ENCODE data around the gene WTAP. TPM values are rescaled to one million over a fixed set of nuclear protein-coding genes. Genes with fewer than 3 reads are reported as not detected.

The WTAP gene
- 126 and 128 TPM in 2 replicates for total RNA-seq
- long read RNA-seq, transcript WTAP-202 (8 exons, 3,656 nt), result minor isoform, 8 of 113 reads
- long read RNA-seq, transcript WTAP-205 (7 exons, 1,623 nt), result major isoform, 11 of 113 reads
- long read RNA-seq, partial matches to known transcripts, result 81 of 113 reads
- long read RNA-seq, other reads (novel, unspliced or antisense), result 11 of 113 reads

DNA sequence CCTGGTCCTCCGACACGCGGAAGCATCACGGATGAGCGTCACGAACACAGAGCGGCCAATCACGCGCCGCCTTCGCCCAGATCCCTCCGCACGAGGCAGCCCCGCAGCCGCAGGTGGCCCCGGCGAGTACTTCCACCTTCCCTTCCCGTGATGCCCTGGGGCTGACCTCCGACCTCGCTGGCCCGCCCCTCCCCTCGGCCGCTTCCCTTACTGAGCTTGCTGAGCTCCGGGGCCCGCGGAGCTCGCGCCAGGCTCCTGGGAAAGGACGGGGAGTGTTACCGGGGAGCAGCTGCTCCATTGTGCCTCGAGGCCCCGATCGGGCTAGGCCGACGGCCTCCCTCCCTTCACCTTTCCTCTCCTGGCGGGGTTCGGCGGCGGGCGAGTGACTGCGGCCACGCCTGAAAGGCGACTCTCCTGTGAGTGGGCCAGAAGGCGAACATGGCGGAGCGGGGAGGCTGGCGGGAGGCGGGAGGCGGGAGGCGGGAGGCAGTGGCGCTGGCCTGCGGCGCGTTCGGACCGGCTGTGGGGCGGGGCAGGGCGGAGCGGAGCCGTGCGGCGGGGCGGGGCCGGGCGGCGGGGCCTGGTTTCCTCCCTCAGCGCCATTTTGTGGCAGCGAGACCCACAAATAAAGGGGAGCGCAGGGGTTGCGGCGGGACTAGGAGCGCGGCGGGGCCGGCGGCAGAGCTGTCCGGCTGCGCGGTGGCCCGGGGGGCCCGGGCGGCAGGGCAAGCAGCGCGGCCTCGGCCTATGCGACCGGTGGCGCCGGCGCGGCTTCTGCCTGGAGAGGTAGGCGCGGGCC, at the start of gene WTAP:
Gene WTAP, plus strand, starts transcription at position 589 of the 799 bp plus-strand sequence. CDS start 8,760 bp downstream, outside the sequence.
- H3K4me1 Mint-ChIP-seq, result peaks cover 43% of the 10 kb centered on the region
- H3K27me3 Mint-ChIP-seq (ENCODE audit: low read depth), result no peaks in the 10 kb centered on the region
- TF ChIP-seq, protein P1, sequence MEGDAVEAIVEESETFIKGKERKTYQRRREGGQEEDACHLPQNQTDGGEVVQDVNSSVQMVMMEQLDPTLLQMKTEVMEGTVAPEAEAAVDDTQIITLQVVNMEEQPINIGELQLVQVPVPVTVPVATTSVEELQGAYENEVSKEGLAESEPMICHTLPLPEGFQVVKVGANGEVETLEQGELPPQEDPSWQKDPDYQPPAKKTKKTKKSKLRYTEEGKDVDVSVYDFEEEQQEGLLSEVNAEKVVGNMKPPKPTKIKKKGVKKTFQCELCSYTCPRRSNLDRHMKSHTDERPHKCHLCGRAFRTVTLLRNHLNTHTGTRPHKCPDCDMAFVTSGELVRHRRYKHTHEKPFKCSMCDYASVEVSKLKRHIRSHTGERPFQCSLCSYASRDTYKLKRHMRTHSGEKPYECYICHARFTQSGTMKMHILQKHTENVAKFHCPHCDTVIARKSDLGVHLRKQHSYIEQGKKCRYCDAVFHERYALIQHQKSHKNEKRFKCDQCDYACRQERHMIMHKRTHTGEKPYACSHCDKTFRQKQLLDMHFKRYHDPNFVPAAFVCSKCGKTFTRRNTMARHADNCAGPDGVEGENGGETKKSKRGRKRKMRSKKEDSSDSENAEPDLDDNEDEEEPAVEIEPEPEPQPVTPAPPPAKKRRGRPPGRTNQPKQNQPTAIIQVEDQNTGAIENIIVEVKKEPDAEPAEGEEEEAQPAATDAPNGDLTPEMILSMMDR (conservative IDR thresholded peaks at IDR 0.05), result no peak
- H3K27ac Mint-ChIP-seq (ENCODE audit: unreplicated experiment), result peak within 1 kb of the TSS; percentile 99
- H3K9me3 Mint-ChIP-seq, result no peaks in the 10 kb centered on the region
- peaks cover 9% of the 10 kb centered on the region for H3K36me3 Mint-ChIP-seq (ENCODE audit: low read depth)
- peak; percentile 95 for DNase-seq (ENCODE audit: low read depth, low spot score)
- H3K4me3 Mint-ChIP-seq, result peak within 1 kb of the TSS; percentile 98

DNA sequence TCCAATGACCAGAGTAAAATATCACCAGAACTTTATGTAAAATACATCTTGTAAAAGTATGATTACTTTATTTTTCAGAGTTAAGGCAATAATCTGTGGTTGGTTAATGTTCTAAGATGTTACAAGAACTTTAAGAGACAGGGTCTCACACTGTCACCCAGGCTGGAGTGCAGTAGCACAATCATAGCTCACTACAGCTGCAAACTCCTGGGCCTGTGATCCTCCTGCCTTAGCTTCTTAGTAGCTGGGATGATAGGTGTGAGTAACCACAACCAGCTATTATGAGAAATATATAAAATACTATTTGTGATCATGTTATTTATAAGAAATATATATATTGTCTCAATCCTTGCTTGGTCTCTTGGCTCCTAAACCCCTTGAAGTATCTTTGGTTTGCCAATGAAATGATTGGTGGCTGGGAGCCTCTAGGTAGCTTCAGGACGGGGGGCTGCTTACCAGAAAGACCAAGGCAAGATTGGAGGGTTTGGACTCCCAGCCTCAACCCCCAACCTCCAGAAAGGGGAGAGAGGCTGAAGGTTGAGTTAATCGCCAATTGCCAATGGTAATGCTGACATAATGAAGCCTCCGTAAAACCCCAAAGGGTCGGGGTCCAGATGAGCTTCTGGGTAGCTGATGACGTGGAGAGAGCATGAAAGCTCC, 49.7 kb upstream of the WTAP start:
- no peaks in the 10 kb centered on the region for H3K27me3 Mint-ChIP-seq (ENCODE audit: low read depth)
- TF ChIP-seq, protein P1 (conservative IDR thresholded peaks at IDR 0.05), result no peak
- no peaks in the 10 kb centered on the region for H3K4me1 Mint-ChIP-seq
- peaks cover 28% of the 10 kb centered on the region for H3K36me3 Mint-ChIP-seq (ENCODE audit: low read depth)
- H3K9me3 Mint-ChIP-seq, result no peaks in the 10 kb centered on the region
- H3K4me3 Mint-ChIP-seq, result no peak overlapping the region
- DNase-seq (ENCODE audit: low read depth, low spot score), result no peak
- no peak overlapping the region for H3K27ac Mint-ChIP-seq (ENCODE audit: unreplicated experiment)

DNA sequence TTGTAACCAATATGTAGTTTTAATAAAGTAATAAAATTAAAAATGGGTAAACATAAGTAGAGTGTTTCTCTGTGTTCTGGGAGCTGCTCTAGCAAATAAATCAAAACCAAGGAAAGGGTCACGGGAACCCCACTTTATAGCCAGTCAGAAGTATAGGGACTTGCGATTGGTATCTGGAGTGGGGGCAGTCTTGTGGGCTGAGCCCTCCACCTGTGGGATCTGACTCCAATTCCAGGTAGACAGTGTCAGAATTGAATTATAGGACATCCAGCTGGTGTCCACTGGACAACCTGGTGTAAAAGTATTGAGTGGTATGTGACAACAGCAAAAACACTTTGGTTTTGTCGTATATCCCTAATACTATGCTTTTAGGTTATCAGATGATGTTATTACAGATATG, 48.7 kb upstream of the WTAP start:
- no peaks in the 10 kb centered on the region for H3K4me1 Mint-ChIP-seq
- TF ChIP-seq, protein P1 (conservative IDR thresholded peaks at IDR 0.05), result no peak
- no peaks in the 10 kb centered on the region for H3K9me3 Mint-ChIP-seq
- no peak for DNase-seq (ENCODE audit: low read depth, low spot score)
- no peak overlapping the region for H3K4me3 Mint-ChIP-seq
- peaks cover 21% of the 10 kb centered on the region for H3K36me3 Mint-ChIP-seq (ENCODE audit: low read depth)
- H3K27ac Mint-ChIP-seq (ENCODE audit: unreplicated experiment), result no peak overlapping the region
- H3K27me3 Mint-ChIP-seq (ENCODE audit: low read depth), result no peaks in the 10 kb centered on the region

DNA sequence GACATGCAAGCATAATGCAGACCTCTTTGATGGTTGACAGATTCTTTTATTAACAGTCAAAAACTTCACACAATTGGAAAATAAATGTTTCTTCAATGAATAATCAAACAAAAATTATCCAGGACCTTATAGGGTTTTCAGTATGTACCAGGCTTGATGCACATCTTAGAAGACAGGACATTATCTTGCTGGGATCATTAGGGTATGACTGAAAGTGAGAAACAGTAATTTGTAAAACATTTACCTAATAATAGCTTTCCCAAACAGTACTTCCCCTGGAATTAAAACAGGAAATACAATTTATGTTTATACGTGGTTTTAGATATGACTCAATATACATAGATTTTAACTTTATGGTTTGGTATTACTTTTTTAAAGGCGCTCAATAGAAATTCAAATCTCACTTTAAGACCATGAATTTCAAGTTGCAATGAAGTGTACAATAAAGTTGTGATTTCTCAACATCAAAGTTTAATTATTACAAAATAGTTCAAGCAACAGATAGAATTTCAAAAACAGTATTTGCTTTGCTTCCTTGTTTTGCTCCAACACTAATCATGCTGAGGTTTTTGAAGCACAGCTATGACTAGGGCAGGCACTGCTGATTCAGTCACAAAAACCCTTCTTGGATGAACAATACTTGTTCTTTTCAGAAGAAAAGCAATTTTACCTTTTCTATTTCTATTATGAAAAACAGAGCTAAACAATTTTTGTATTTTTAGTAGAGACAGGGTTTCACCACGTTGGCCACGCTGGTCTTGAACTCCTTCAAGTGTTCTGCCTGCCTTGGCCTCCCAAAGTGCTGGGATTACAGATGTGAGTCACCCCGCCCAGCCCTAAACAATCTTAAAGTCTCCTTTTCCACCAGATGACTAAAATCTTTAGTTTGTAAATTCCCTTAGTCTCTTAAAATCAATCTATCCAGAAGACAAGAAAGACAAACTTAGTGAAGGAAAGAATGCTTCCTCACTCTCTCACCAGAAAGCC, 47.9 kb upstream of the WTAP start:
- H3K9me3 Mint-ChIP-seq, result no peaks in the 10 kb centered on the region
- DNase-seq (ENCODE audit: low read depth, low spot score), result no peak
- no peaks in the 10 kb centered on the region for H3K4me1 Mint-ChIP-seq
- no peak overlapping the region for H3K27ac Mint-ChIP-seq (ENCODE audit: unreplicated experiment)
- no peaks in the 10 kb centered on the region for H3K27me3 Mint-ChIP-seq (ENCODE audit: low read depth)
- TF ChIP-seq, protein P1 (conservative IDR thresholded peaks at IDR 0.05), result no peak
- H3K4me3 Mint-ChIP-seq, result no peak overlapping the region
- peaks cover 19% of the 10 kb centered on the region for H3K36me3 Mint-ChIP-seq (ENCODE audit: low read depth)

DNA sequence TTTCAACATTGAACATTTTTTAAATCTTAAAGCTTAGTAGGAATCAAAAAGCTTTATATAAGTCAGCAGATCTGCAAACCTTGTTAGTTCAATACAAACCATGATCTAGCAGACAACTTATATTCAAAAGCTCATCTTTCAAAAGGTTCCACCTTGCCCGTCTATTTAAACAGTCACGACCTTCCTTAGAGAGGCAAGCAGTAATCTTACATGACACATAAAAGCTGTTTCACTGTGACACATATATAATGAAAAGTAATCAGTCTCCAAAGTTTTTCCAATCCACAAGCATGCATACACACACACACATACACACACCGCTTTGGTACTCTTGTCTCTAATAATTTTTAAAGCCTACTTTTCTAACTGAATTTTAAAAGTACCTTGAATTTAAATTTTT, 47.2 kb upstream of the WTAP start:
- Mint-ChIP-seq H3K9me3 (no peaks in the 10 kb centered on the region), H3K27ac (ENCODE audit: unreplicated experiment) (no peak overlapping the region), H3K4me3 (no peak overlapping the region), H3K27me3 (ENCODE audit: low read depth) (no peaks in the 10 kb centered on the region), H3K4me1 (no peaks in the 10 kb centered on the region), H3K36me3 (ENCODE audit: low read depth) (peaks cover 17% of the 10 kb centered on the region)
- TF ChIP-seq, protein P1 (conservative IDR thresholded peaks at IDR 0.05), result no peak
- no peak for DNase-seq (ENCODE audit: low read depth, low spot score)

Data from neural crest cell (in vitro differentiated cells).